Heart left ventricle (tissue), 16 donors: Measurements from ENCODE around the gene SWSAP1. TPM values are rescaled to one million over a fixed set of nuclear protein-coding genes. Genes with fewer than 3 reads are reported as not detected.

Source experiments
- ATAC-seq, 4 donors: fragments of 200-7000 bp; cut with Tn5 transposase; one replicate each; pipeline ENCODE4 v1.9.1; 2020 to 2022; ENCODE audit warnings: moderate library complexity in 4 of 4, mild to moderate bottlenecking in 3 of 4, moderate number of reproducible peaks in 1 of 4
- DNase-seq, 5 donors: peaks; one replicate each; pipeline ENCODE4 v3.0.0-alpha.2; 2020
- H3K27ac ChIP-seq, 12 donors: fragments of 200-600 bp; sonication (generic) in 4 of 12; one replicate each; pipeline versions ENCODE4 v1.5.0 to v1.8.0; 2016 to 2022; ENCODE audit warnings: mild to moderate bottlenecking in 2 of 12
- H3K27me3 ChIP-seq, 9 donors: fragments of 200-600 bp; sonication (generic) in 2 of 9; one replicate each; pipeline versions ENCODE4 v1.5.1 to v1.8.0; 2016 to 2022; ENCODE audit warnings: mild to moderate bottlenecking in 3 of 9
- H3K36me3 ChIP-seq, 9 donors: fragments of 200-600 bp; sonication (generic) in 2 of 9; one replicate each; pipeline versions ENCODE4 v1.5.0 to v1.8.0; 2018 to 2022; ENCODE audit warnings: mild to moderate bottlenecking in 2 of 9
- H3K4me1 ChIP-seq, 12 donors: fragments of 200-600 bp; sonication (generic) in 4 of 12; one replicate each; pipeline versions ENCODE4 v1.5.0 to v1.8.0; 2016 to 2022; ENCODE audit warnings: mild to moderate bottlenecking in 3 of 12
- H3K4me3 ChIP-seq, 12 donors: fragments of 200-600 bp; sonication (generic) in 4 of 12; one replicate each; pipeline versions ENCODE4 v1.5.0 to v1.8.0; 2017 to 2022; ENCODE audit warnings: mild to moderate bottlenecking in 9 of 12, moderate library complexity in 4 of 12
- H3K9me3 ChIP-seq, 12 donors: fragments of 200-600 bp; sonication (generic) in 4 of 12; one replicate each; pipeline versions ENCODE4 v1.5.0 to v1.8.0; 2016 to 2022; ENCODE audit warnings: mild to moderate bottlenecking in 1 of 12
- CTCF ChIP-seq, 12 donors: fragments of 200-600 bp; sonication (generic) in 4 of 12; IDR thresholded peaks; one replicate each; pipeline versions ENCODE4 v1.5.0 to v1.8.0; 2018 to 2022; ENCODE audit warnings: antibody characterized with exemption in 12 of 12, mild to moderate bottlenecking in 5 of 12
- POLR2A ChIP-seq, 2 donors: fragments of 450-650 bp; IDR thresholded peaks; one replicate each; pipeline ENCODE4 v1.6.1; 2017; ENCODE audit warnings: antibody characterized with exemption in 2 of 2, mild to moderate bottlenecking in 2 of 2, moderate library complexity in 2 of 2
- WGBS, 4 donors: extraction: QIAGEN DNeasy Blood & Tissue Kit in 2 of 4; methylation state at CpG; one replicate each; pipeline versions ENCODE4 v1.1.5 to v1.1.7; 2013 to 2018; 5-methylcytosine and 5-hydroxymethylcytosine counted together
- intact Hi-C, 10 donors: fragments of 100-400 bp; cut with DNase I; formaldehyde crosslinking; loops; one replicate each; pipeline versions ENCODE4 v1.11.1 to v1.14.2; 2022
- polyA plus RNA-seq, 2 donors: library from polyadenylated mRNA; stranded (reverse); fragments of 200-250 nt; gene quantifications; one replicate each; pipeline ENCODE4 v1.2.3, GENCODE V29; 2013
- total RNA-seq, 9 donors: library from RNA; depleted of rRNA in 2 of 9; stranded (reverse); fragments of >200 nt in 2 of 9; fragmentation: NEBNext Ultra II Directional in 3 of 9; extraction: Animal tissue kit (Norgen Biotek cat#: 25700) in 3 of 9; gene quantifications; one replicate each; pipeline versions ENCODE4 v1.1.0 to v1.2.4, GENCODE V29; 2016 to 2023
- donor health status: ischemic (EF 13 %, LVEDD 7.1; RV severe dilation, severe dysfunction).
- donor health status: healthy with polysubstance abuse.
- donor health status: DM: no; HTN: yes; CAD: no.
- donor health status: DM: no; HTN: no; CAD: no.
- donor health status: ischemic (EF 25% LVEDD 6.9; RV normal size, moderate dysfunction).
- donor health status: ischemic (EF 25% LVEDD 5.7; RV mildly dilated, moderate dysfunction).
- donor health status: healthy.
- donor health status: DM: yes; HTN: yes; CAD: no.
- donor health status: ischemic (EF 35%, LVEDD 5.7; RV mildly dilated, moderate dysfunction).
- donor health status: nonischemic (EF 11% LVEDD 7.7; RV severe dilation, severe dysfunction).
- donor health status: DM: yes; HTN: yes; CAD: no.
- donor health status: PGD.
- donor health status: ischemic (EF 29% LVEDD 5.4; RV normal size, mild dysfunction).
- donor health status: nonischemic (EF 23%, LVEDD 6.1; RV moderate dilation, normal function).

The SWSAP1 gene
- total and polyA plus RNA-seq, 11 donors: 0.67 to 2.1 (median 1.6) TPM

DNA sequence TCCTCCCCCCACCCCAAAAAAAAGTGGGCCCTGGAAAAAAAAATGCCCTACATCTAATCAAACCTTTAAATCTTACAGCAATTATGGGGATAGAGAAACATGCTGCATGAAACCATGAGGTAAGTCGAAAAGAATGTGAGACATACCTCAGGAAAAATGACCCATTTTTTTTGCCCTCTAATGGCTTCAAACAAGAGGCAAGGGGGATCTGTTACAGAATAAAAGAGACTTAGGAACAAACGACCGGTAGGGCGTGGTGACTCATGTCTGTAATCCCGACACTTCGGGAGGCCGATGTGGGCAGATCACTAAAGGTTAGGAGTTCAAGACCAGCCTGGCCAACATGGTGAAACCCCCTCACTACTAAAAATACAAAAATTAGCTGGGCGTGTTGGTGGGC lies 36.2 kb downstream of the SWSAP1 start:
- ATAC-seq (no peak), DNase-seq (no peak)
- H3K36me3 ChIP-seq: peaks cover 0 to 5% (median 0%) of the 10 kb centered on the region in 9 donors
- TF ChIP-seq POLR2A (IDR thresholded peaks at IDR 0.05) (no peak), CTCF (IDR thresholded peaks at IDR 0.05) (no peak)
- H3K27me3 ChIP-seq: peaks cover 0 to 17% (median 0%) of the 10 kb centered on the region in 9 donors
- no peaks in the 10 kb centered on the region for H3K9me3 ChIP-seq
- H3K27ac ChIP-seq: no peak overlapping the region
- H3K4me3 ChIP-seq: no peak overlapping the region
- H3K4me1 ChIP-seq: peaks cover 0 to 9% (median 0%) of the 10 kb centered on the region in 12 donors
- intact Hi-C loops: no loop called here
- 68 to 78% (median 70%) methylated on average over 8 of the region's 8 CpGs for WGBS, 4 donors

- intact Hi-C loops: no loop called here
- Histone ChIP-seq H3K4me3 (no peak overlapping the region), H3K9me3 (no peaks in the 10 kb centered on the region), H3K27me3 (peaks cover 0 to 39% (median 22%) of the 10 kb centered on the region in 9 donors), H3K27ac (no peak overlapping the region), H3K36me3 (peaks cover 0 to 5% (median 0%) of the 10 kb centered on the region in 9 donors), H3K4me1 (peaks cover 0 to 14% (median 4%) of the 10 kb centered on the region in 12 donors)
- TF ChIP-seq POLR2A (IDR thresholded peaks at IDR 0.05): no peak
- no peak for TF ChIP-seq CTCF (IDR thresholded peaks at IDR 0.05)
- 82 to 89% (median 85%) methylated on average over 2 of the region's 2 CpGs for WGBS, 4 donors
- ATAC-seq (no peak), DNase-seq (no peak)
These were observed 40.1 kb downstream of the SWSAP1 start for GRCh38 chr19:11414544-11414943.

DNA sequence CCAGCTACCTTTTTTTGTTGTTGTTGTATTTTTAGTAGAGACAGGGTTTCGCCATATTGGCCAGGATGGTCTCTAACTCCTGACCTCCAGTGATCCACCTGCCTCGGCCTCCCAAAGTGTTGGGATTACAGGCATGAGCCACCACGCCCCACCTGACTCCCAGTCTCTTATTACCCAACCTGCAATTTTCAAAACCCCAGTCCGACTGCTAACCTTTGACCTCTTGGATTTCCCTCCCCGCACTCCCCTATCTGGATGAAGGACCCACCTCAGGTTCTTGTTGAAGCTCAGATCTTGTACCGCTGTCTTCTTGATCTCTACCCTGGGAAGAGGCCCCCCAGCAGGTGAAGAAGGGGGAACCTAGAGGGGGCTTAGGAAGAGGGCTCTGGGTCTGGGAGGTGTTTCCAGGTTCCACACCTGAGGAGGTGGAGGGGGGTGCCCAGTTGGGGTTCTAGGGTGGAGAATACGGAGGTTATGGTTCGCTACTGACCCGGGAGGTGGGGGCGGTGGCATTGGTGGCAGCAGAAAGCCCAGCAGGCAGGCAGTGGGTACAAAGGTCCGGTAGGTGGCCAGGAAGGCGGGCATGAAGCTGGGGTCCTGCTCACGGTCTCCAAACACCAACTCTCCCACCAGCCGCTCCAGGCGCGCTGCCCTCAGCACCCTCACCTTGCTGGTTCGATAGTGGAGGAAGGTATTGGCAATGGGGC lies 42.0 kb downstream of the SWSAP1 start:
- ATAC-seq (no peak), DNase-seq (no peak)
- Histone ChIP-seq H3K4me1 (peaks cover 0 to 33% (median 17%) of the 10 kb centered on the region in 12 donors), H3K36me3 (peaks cover 0 to 2% (median 0%) of the 10 kb centered on the region in 9 donors), H3K27ac (no peak overlapping the region), H3K27me3 (peaks cover 0 to 57% (median 40%) of the 10 kb centered on the region in 9 donors), H3K9me3 (no peaks in the 10 kb centered on the region), H3K4me3 (no peak overlapping the region)
- 87 to 92% (median 92%) methylated on average over 17 of the region's 17 CpGs for WGBS, 4 donors
- intact Hi-C loops: loop anchor here in 1 of 10 donors (5.0 kb wide), 1 partner anchor 34 kb away; the partner anchor contains the start of gene EPOR
- no peak for TF ChIP-seq POLR2A (IDR thresholded peaks at IDR 0.05)
- TF ChIP-seq CTCF (IDR thresholded peaks at IDR 0.05): no peak

DNA sequence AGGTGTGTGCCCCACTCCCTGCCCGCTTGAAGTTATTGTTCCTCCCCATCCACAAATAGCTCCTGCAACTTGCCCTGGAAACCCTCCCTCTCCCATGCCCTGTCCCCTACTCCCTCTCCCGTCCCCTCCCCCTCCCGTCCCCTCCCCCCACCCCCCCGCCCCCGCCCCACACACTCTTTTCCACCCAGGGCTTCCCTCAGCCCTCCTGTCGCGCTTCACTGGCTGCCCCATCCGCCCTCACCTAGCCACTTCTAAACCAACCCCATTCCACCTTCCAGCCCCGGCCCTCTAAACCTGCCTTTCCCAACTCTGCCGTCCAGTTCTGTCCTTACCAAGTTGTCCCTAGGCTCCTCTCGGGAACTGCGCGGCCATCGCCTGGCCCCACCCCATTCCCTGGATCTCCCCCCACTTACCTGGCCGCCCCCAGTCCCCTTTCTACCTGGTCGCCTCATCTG lies 43.7 kb downstream of the SWSAP1 start:
- Histone ChIP-seq H3K27ac (peak overlapping the region in 4 of 12 donors; percentile 32 to 81 (median 70)), H3K9me3 (no peaks in the 10 kb centered on the region), H3K4me3 (peak overlapping the region; percentile 29 to 63 (median 53)), H3K4me1 (peaks cover 4 to 46% (median 27%) of the 10 kb centered on the region in 12 donors), H3K36me3 (no peaks in the 10 kb centered on the region), H3K27me3 (peaks cover 0 to 73% (median 52%) of the 10 kb centered on the region in 9 donors)
- ATAC-seq (no peak), DNase-seq (no peak)
- TF ChIP-seq POLR2A (IDR thresholded peaks at IDR 0.05) (no peak), CTCF (IDR thresholded peaks at IDR 0.05) (no peak)
- intact Hi-C loops: loop anchor here in 1 of 10 donors (5.0 kb wide), 1 partner anchor 36 kb away; the partner anchor contains the start of gene EPOR
- WGBS, 4 donors: 9 to 18% (median 13%) methylated on average over 14 to 16 of the region's 16 CpGs
